ENCODE results near the gene COQ9. TPM values are rescaled to one million over a fixed set of nuclear protein-coding genes. Genes with fewer than 3 reads are reported as not detected.

The COQ9 gene
- polyA plus RNA-seq, 6 donors from 2014 or later: 17.6 to 42.2 (median 23.3) TPM

DNA sequence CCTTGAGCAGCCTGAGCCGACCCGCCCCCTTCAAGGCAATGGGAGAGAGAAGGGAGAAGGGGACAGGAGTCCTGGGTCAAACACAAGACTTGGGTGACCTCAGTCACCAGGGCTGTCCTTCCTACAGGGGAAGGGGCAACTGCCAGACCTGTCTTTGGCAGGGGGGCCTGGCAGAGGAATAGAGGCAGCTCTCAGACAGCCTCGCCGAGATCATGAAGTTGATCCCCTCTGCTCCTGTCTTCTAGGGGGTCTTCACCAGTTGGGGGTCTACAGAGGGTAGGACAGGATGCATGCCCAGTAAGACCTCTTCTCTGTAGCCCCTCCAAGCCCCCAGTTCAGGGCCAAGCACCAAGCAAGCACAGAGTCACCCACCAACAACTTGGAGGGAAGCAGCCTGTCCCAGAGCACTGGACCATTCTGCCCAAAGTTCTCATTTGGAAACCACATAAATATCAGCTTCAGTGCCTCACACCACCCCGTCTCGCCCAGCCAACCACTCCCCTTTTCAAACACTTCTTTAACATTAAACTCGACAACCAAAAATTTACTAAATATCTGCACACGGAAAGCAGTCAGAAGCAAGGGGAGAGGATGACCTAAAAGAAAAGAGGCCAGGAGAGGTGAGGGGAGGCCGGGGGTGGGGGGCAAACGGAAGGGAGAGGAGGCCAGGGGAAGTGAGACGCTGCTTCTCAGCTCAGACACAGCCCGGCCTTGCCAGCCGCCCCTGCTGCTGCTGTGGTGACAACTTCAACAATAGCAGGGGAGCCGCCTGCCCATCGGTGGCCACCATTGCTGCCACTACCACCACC, 31.3 kb downstream of the COQ9 start:
- Mint-ChIP-seq H3K4me1 (peaks cover 22 to 51% (median 50%) of the 10 kb centered on the region in 3 donors), H3K27me3 (peaks cover 7 to 28% (median 25%) of the 10 kb centered on the region in 3 donors), H3K9me3 (no peaks in the 10 kb centered on the region), H3K4me3 (peak overlapping the region; percentile 0 to 87 (median 78)), H3K27ac (peak overlapping the region in 5 of 6 donors; percentile 29 to 87 (median 74)), H3K36me3 (no peaks in the 10 kb centered on the region)
- DNase-seq: peak; percentile 25
- peak; percentile 54 to 63 for ATAC-seq (ENCODE audit: low read depth in 2 of 2)

- H3K4me3 Mint-ChIP-seq: peak overlapping the region; percentile 58 to 87 (median 78)
- no peaks in the 10 kb centered on the region for H3K9me3 Mint-ChIP-seq
- H3K4me1 Mint-ChIP-seq: peaks cover 22 to 51% (median 50%) of the 10 kb centered on the region in 3 donors
- H3K36me3 Mint-ChIP-seq: no peaks in the 10 kb centered on the region
- H3K27ac Mint-ChIP-seq: peak overlapping the region in 3 of 6 donors; percentile 59 to 74 (median 61)
- H3K27me3 Mint-ChIP-seq: peaks cover 7 to 34% (median 27%) of the 10 kb centered on the region in 3 donors
- DNase-seq: no peak
- no peak for ATAC-seq (ENCODE audit: low read depth in 2 of 2)
Measured at GRCh38 chr16:57479205-57479975, 32.1 kb downstream of the COQ9 start.

GRCh38 chr16:57479976-57480753, 32.9 kb downstream of the COQ9 start:
- Mint-ChIP-seq H3K27ac (peak overlapping the region in 1 of 6 donors; percentile 79), H3K36me3 (no peaks in the 10 kb centered on the region), H3K27me3 (peaks cover 7 to 42% (median 35%) of the 10 kb centered on the region in 3 donors), H3K9me3 (no peaks in the 10 kb centered on the region), H3K4me1 (peaks cover 22 to 55% (median 49%) of the 10 kb centered on the region in 3 donors), H3K4me3 (peak overlapping the region in 3 of 8 donors; percentile 22 to 85 (median 73))
- DNase-seq (no peak), ATAC-seq (ENCODE audit: low read depth in 2 of 2) (no peak)

GRCh38 chr16:57480754-57481230, 33.5 kb downstream of the COQ9 start:
- H3K4me3 Mint-ChIP-seq: peak overlapping the region in 1 of 8 donors; percentile 20
- no peaks in the 10 kb centered on the region for H3K36me3 Mint-ChIP-seq
- ATAC-seq (ENCODE audit: low read depth in 2 of 2) (no peak), DNase-seq (no peak)
- H3K27me3 Mint-ChIP-seq: peaks cover 7 to 48% (median 41%) of the 10 kb centered on the region in 3 donors
- H3K4me1 Mint-ChIP-seq: peaks cover 24 to 55% (median 47%) of the 10 kb centered on the region in 3 donors
- no peaks in the 10 kb centered on the region for H3K9me3 Mint-ChIP-seq
- H3K27ac Mint-ChIP-seq: no peak overlapping the region

DNA sequence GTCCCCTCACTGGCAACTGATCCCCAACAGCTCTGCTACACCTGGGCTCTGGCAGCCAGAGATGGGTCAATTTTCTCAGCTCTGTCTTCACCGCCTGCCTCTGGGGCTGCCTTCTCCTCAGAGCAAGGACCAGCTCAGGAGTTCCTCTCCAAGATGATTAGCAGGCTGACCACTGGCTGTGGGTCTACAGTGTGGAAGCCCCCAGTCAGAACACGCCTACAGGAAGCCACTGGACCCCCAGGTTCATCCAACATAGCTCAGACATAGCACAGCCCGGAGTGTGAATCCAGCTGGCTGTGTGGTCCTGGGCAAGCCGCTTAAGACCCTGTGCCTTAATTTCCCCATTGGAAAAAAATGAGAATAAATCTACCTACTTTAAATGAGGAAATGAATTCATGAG, 34.1 kb downstream of the COQ9 start:
- H3K27me3 Mint-ChIP-seq: peaks cover 7 to 49% (median 41%) of the 10 kb centered on the region in 3 donors
- no peak for ATAC-seq (ENCODE audit: low read depth in 2 of 2)
- no peaks in the 10 kb centered on the region for H3K36me3 Mint-ChIP-seq
- H3K4me1 Mint-ChIP-seq: peaks cover 19 to 53% (median 44%) of the 10 kb centered on the region in 3 donors
- no peaks in the 10 kb centered on the region for H3K9me3 Mint-ChIP-seq
- DNase-seq: no peak
- H3K4me3 Mint-ChIP-seq: peak overlapping the region in 2 of 8 donors; percentile 39 to 41
- no peak overlapping the region for H3K27ac Mint-ChIP-seq

- H3K4me3 Mint-ChIP-seq: peak overlapping the region in 3 of 8 donors; percentile 2 to 68 (median 8)
- peaks cover 25 to 54% (median 42%) of the 10 kb centered on the region in 3 donors for H3K4me1 Mint-ChIP-seq
- no peak overlapping the region for H3K27ac Mint-ChIP-seq
Measured at GRCh38 chr16:57482845-57483545, 35.7 kb downstream of the COQ9 start.

GRCh38 chr16:57483725-57484514, 36.6 kb downstream of the COQ9 start:
- peak overlapping the region in 1 of 6 donors; percentile 54 for H3K27ac Mint-ChIP-seq
- DNase-seq (no peak), ATAC-seq (ENCODE audit: low read depth in 2 of 2) (no peak)
- H3K27me3 Mint-ChIP-seq: peaks cover 11 to 44% (median 41%) of the 10 kb centered on the region in 3 donors
- H3K4me1 Mint-ChIP-seq: peaks cover 19 to 45% (median 33%) of the 10 kb centered on the region in 3 donors
- no peaks in the 10 kb centered on the region for H3K9me3 Mint-ChIP-seq
- peak overlapping the region in 1 of 8 donors; percentile 21 for H3K4me3 Mint-ChIP-seq
- H3K36me3 Mint-ChIP-seq: no peaks in the 10 kb centered on the region

More at GRCh38 chr16:57482845-57483545, 35.7 kb downstream of the COQ9 start:
- H3K9me3 Mint-ChIP-seq: no peaks in the 10 kb centered on the region
- peaks cover 11 to 49% (median 41%) of the 10 kb centered on the region in 3 donors for H3K27me3 Mint-ChIP-seq
- no peaks in the 10 kb centered on the region for H3K36me3 Mint-ChIP-seq
- no peak for ATAC-seq (ENCODE audit: low read depth in 2 of 2)
- DNase-seq: no peak

GRCh38 chr16:57484515-57485005, 37.3 kb downstream of the COQ9 start:
- H3K4me1 Mint-ChIP-seq: peaks cover 15 to 39% (median 29%) of the 10 kb centered on the region in 3 donors
- H3K36me3 Mint-ChIP-seq: no peaks in the 10 kb centered on the region
- H3K27me3 Mint-ChIP-seq: peaks cover 11 to 39% (median 36%) of the 10 kb centered on the region in 3 donors
- no peak for ATAC-seq (ENCODE audit: low read depth in 2 of 2)
- DNase-seq: no peak
- H3K9me3 Mint-ChIP-seq: no peaks in the 10 kb centered on the region
- H3K27ac Mint-ChIP-seq: peak overlapping the region in 2 of 6 donors; percentile 35 to 81
- H3K4me3 Mint-ChIP-seq: peak overlapping the region in 4 of 8 donors; percentile 14 to 94 (median 53)

DNA sequence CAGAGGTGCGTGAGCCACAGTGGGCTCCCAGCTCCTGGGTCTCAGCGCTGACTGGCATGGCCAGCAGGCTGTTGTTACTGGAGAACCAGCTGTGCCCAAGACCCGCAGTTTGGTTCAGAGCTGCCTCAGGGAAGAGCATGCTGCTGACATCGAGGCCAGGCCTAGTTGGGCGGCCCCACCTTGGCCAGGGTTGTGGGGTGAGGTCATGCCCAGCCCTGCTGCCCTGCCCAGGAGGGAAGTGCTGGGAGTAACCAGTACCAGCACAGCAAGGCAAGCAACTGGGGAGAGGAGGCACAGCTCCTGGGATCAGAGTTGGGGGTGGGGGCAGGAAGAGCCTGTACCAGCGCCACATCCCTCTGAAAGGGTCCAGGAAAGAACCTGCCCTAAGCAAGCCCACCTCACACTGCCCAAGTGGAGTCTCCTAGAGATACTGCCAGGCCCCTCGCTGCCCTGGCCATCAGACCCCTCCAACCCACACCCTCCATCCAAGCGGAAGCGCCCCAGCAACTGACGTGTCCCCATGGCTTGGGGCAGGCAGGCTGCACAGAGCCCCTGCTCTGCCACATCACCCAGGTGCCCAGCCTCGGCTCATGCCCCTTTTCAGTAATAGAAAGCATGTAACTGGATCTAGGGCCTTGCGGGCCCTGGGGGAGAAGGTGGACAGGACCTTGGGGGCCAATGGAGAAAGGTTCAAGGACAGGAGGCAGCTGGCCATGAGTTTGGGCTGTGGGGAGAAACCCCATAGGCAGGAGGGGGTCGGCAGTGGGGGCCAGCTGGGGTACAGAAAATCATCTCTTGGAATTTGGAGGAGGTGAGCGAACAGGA, 38.0 kb downstream of the COQ9 start:
- peaks cover 14 to 33% (median 24%) of the 10 kb centered on the region in 3 donors for H3K4me1 Mint-ChIP-seq
- H3K27ac Mint-ChIP-seq: peak overlapping the region in 3 of 6 donors; percentile 56 to 81 (median 79)
- no peak for DNase-seq
- H3K9me3 Mint-ChIP-seq: no peaks in the 10 kb centered on the region
- H3K36me3 Mint-ChIP-seq: no peaks in the 10 kb centered on the region
- peaks cover 11 to 34% (median 31%) of the 10 kb centered on the region in 3 donors for H3K27me3 Mint-ChIP-seq
- no peak for ATAC-seq (ENCODE audit: low read depth in 2 of 2)
- peak overlapping the region; percentile 80 to 94 (median 89) for H3K4me3 Mint-ChIP-seq

DNA sequence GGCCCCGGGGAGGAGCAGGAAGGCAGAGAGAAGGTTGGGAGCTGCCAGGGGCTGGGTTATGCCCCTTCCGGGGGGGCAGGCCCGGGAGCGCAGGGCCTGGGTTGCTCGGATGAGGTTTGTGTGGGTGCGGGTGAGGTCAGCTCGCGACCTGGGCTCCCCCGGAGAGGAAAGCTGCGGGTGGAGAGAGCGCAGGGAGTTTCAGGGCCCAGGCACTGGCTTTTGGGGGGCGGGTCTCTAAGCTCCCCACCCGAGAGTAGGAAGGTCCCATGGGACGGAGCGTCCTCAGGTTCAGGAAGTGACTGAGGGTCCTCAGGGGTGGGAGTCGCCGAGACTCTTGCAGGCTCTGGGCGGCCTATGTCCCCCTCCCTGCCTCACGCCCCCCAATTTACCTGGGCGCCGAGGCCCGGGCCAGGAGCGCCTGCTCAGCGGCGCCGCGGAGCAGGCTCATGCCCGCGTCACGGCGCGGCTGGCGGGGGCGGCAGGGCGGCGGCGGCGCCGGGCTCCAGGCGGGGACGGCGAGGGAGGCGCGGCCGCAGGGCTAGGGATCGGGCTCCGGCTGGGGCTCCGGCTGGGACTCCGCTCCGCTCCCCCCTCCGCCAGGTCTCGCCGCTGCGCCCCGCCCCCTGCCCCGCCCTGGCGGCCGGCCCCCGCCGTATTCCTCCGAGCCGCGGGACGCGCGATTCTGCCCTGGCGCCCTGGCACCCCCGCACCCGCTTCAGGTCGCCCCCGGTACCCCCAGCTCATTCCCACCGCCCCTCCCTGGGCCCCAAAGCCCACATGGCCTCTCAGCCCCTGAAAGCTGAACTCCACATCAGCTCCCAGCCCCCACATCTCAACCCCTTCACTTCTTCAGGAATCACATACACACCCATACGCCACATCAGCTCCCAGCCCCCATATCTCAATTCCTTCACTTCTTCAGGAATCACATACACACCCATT, 38.9 kb downstream of the COQ9 start, which contains the start of gene DOK4:
TSS of gene DOK4 (minus strand) at position 578 of the 942 bp plus-strand sequence. CDS start 6,986 bp downstream, outside the sequence.
- H3K9me3 Mint-ChIP-seq: no peaks in the 10 kb centered on the region
- ATAC-seq (ENCODE audit: low read depth in 2 of 2) (peak; percentile 92 to 93), DNase-seq (peak; percentile 55)
- peaks cover 14 to 26% (median 20%) of the 10 kb centered on the region in 3 donors for H3K4me1 Mint-ChIP-seq
- peak within 1 kb of the TSS; percentile 85 to 94 (median 89) for H3K4me3 Mint-ChIP-seq
- peaks cover 8 to 26% (median 22%) of the 10 kb centered on the region in 3 donors for H3K27me3 Mint-ChIP-seq
- H3K36me3 Mint-ChIP-seq: no peaks in the 10 kb centered on the region
- H3K27ac Mint-ChIP-seq: peak within 1 kb of the TSS in 3 of 6 donors; percentile 27 to 79 (median 73)
